Cardiac septum (tissue), 1 donor: ENCODE data around the gene FNTB. TPM values are rescaled to one million over a fixed set of nuclear protein-coding genes. Genes with fewer than 3 reads are reported as not detected.
"Not testable (repeated sequence)": the region's sequence is repeated elsewhere in the genome, so short reads cannot be mapped to it uniquely, and the experiment has no call there.

Experiments used
- DNase-seq: peaks from one replicate; pipeline ENCODE4 v3.0.0-alpha.2; 2020; ENCODE audit warnings: low spot score
- intact Hi-C: fragments of 100-400 bp; cut with DNase I; formaldehyde crosslinking; loops from one replicate; pipeline ENCODE4 v1.14.0; 2022
- total RNA-seq: library from RNA; stranded (reverse); fragmentation: NEBNext Ultra II Directional; extraction: Animal tissue kit (Norgen Biotek cat#: 25700); gene quantifications from one replicate; pipeline ENCODE4 v1.2.1, GENCODE V29; 2021
- donor health status: DM: no; HTN: no; CAD: no.

The FNTB gene
- total RNA-seq, 1 donor from 2014 or later = 18.7 TPM

DNA sequence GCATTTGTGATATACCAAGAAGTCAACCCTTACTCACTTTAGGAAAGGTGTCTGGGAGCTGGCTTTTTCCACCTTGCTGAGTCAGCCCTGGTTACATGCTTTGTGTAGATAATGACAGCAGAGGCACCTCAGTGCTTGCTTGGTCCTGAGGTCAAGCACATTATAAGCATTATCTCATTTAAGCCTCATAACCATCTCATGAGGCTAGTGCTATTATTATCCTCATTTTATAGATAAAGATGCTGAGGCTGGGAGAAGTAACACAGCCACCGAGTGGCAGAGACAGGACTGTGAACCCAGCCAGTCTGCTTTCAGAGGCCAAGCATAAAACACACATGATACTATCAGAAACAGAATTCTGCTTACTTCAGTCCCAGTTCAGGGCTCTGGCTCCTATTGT lies 86.2 kb downstream of the FNTB start:
- intact Hi-C loops = no loop called here
- no peak for DNase-seq

DNA sequence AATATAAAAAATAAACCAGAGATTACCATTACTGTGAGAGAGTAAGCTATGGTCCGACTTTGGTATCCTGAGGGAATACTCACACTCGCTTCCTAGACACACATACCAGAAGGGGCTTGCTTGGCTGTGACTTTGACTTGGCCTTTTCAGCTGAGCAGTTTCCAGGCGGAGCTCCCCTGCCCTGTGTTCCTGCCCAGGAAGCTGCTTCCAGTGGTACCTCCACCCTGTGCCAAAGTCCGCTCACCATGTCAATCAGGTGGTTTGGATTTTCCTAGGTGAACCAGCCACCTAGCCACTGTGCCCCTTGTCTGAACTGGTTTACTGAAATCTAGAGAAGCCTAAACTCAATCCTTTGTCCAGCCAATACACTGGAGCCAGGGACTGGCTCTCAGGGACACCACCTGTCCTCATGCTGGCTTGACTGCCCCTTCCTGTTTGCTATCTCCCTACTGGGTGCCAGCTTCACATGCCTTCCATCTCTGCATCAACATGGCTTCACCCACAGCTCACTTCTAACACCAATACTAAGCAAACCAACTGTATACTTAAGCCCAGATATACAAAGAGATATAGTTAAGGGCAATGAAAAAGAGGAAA lies 87.0 kb downstream of the FNTB start:
- no peak for DNase-seq
- intact Hi-C loops = no loop called here

DNA sequence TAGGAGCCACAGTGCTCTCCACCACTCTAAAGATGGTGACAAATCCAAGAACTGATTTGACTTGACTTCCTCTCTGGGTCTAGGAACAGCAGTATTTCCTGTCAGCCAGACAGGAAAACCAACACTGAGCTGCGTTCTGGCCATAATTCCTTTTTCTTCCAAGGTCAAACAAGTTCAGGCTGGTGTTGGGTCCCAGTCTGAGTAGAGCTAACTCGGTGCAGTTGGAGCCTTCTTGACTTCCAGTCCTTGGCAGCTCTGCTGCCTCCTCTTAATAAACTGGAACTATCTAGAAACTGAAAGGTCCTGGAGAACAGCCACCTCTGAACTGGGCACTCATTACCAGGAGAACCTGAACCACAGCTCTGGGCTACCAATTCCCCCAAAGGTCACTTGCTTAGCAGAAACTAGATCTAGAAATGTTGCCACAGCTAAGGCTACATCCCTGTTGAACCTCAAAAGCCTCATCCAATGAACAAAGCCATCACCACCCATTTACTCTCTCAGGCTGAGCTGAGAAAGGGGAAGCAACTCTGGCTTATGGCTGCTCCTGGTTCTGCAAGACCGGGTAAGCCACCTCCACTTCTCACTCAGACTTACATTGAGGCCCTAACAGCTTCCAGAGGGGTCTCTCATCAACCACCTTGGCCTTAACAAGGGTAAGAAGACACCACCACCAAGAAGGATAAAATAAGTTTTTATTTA lies 87.9 kb downstream of the FNTB start:
- intact Hi-C loops = no loop called here
- no peak for DNase-seq

DNA sequence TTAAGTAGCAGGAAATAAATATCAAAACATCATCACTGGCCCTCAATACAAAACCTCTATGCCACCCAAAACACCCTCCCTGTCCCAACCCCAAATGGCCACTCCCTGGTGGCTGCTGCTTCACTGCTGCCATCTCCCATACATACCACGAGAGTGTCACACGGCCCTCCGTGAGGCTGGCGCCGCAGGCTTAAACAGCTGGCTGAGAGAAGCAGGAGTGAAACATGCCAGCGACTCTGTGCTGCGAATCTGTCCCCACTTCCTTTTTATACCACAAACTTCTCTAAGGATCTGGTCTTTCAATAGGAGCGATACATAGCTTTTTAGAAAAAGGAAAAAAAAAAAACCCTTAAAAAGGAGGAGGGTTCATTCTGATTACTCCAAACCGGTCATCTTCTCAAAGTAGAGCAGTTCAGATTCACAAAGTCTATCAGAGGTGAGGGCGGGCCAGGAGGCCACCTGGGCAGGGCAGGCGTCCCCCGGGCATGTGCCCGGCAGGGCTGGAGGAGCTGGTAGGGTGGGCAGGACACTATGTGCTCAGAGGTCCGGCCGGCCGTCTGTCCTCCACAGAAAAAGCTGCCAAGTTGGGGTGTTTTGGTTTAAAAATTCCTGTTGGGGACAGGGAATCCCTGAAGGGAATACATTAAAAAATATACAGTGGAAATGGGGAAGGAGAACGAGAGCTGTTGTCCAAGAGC lies 89.1 kb downstream of the FNTB start:
- intact Hi-C loops = no loop called here
- no peak for DNase-seq

DNA sequence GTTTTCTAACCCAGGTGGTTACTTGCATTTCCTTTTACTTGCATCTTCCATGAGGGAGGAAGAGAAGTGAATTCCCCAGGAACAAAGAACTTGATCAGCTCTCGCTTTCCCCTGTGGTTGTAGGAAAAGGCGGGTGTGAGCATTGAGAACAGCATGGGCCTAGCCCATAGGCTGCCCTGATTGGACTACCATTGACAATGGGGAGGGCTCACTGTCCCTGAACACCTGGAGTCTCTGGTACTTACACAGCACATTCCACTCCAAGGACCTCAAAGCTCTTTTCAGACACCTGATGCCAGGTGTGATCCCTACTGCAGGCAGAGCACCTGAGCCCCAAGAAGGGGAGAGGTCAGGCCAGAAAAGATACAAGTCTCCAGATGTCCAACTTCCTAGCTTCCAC lies 90.6 kb downstream of the FNTB start:
- DNase-seq = no peak
- intact Hi-C loops = no loop called here

DNA sequence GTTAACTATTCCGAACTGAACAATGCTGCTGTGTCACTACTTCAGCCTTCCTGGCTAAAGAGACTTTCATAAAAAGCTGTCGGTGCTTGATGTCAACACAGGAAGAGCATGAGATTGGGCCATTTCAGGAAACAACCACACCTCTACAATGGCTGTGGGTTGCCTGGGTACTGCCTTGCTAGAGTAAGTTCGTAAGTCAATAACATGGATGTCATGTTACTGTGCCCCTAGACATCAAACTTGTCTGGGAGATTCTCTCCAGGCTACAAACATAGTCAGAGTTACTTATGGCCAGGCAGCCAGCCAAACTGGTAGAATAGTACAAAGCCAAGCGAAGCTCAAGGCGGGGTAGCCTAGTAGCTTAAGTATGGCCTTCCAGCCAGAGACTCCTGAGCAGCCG lies 92.5 kb downstream of the FNTB start:
- DNase-seq = no peak
- intact Hi-C loops = no loop called here

DNA sequence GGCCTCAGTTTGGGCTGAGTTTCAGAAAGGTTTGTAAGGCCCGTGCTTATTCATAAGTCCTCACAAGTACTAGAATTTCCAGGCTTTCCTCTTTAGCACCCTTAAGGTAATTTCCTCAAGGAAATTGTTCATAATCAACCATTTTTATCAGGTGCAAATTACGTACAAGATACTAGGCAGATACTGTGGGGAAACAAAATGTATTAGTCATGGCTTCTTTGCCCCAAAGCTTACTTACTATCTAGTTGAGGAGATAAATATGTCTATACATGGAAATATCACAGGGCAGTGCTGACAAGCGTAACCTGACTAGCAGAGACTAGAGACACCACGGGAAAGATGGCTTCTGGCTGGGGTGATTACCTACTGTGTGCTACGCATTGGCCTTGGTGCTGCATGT lies 93.1 kb downstream of the FNTB start:
- intact Hi-C loops = no loop called here
- no peak for DNase-seq

DNA sequence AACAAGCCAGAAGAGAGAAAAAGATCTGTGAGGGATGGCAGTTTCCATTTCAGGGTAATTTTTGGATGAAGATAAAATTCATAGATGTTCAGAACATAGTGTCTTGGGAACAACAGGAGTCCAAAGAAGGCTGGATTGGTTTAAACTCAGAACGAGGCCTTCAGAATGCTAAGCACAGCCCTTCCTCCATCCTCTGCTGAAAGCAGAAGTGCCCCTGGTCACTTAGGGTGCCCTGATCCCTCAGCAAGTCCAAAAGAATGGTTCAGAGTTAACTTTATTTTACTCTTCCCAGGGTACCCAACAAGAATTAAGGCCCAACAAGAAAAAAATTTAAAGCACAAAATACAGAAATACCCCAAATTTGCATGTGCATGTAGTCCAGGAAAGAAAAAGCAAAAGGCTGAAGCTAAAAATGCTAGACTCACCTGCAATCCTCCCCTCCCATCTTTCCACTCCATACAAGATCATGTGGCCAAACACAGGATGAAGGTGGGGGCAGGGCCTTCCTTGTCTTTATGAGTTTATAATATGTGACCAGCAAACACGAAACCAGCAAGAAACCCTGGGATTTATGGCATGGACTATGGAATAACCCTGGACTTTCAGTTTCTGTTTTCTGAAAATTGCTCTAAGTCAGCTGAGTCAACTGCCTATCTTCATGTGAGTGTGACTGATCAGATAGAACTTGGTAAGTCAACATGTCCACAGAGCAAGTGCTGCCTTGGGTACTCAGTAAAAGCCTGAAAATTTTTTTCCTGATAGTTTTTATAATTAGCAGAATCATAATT lies 94.5 kb downstream of the FNTB start:
- no peak for DNase-seq
- intact Hi-C loops = no loop called here

DNA sequence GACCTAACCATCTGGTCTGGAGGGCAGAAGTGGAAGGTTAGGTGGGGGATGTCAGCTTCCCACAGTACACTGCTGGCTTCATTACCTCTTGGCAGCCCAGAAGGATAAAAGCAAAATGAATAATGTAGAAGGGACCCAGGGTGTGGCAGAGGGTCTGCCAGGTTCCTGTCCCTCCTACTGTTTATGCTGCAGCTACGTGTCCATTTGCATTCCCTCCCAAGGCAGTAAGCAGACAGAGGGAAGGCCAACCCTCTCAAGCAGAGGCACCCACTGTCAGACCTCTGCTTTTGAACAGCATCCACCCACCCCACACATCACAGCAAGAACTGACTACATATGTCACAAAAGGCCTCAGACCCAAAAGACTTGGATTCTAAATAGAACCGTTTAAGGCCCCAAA lies 96.2 kb downstream of the FNTB start:
- DNase-seq = no peak
- intact Hi-C loops = no loop called here

DNA sequence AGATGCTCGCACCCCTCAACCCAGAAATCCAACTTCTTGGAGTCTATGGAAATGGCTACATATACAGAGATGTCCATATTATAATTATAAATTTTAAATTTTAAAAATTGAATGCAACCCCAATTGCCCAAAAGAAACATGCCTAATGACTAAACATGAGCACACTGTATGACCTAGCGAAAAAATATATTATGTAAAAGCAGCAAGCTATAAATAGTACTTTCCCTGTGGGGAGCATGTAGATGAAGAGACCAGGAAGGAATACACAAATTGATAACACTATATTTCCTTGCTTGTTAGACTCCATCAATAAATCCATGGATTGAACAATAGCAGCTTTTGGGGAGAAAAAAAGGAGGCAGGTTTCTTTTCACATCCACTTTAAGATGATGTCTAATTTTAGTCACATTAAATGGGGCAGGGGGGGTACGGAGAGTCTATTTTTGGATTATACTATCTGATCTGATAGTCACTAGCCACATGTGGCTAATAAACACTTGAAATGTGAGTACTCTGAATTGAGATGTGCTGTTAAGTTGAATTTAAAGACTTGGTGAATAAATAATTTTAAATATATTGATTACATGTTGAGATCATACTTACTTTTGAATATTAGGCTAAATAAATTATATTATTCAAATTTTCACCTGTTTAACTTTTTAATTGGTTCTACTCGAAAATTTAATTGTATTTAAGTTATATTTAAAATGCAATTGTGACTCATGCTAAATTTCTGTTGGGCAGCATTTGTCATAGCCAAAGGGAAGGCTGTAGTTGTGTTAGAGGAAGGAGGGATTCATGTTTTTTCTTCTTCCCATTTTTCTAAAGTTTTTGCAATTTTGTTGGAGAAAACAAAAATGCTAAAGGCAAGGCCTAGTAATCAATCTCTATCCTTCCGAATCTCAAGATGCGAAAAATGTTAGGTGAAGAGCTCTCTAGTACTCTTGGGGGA lies 98.1 kb downstream of the FNTB start:
- intact Hi-C loops = no loop called here
- DNase-seq = no peak

DNA sequence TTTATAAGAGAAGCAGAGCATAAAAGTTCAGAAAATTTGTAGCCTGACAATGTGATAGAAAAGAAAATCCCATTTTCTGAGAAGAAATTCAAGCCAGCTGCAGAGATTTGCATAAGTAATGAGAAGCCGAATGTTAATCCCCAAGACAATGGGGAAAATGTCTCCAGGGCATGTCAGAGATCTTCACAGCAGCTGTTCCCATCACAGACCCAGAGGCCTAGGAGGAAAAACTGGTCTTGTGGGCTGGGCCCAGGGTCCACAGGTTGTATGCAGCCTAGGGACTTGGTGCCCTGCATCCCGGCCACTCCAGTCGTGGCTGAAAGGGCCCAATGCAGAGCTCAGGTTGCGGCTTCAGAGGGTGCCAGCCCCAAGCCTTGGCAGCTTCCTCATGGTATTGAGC lies 100.0 kb downstream of the FNTB start:
- intact Hi-C loops, DNase-seq: not testable (repeated sequence)

DNA sequence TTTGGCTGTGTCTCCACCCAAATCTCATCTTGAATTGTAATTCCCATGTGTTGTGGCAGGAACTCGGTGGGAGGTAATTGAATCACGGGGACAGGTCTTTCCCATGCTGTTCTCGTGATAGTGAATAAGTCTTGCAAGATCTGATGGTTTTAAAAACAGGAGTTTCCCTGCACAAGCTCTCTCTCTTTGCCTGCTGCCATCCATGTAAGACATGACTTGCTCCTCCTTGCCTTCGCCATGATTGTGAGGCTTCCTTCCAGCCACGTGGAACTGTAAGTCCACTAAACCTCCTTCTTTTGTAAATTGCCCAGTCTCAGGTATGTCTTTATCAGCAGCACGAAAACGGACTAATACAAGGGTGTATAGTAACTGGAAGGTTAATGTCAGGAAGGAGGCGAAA lies 101.1 kb downstream of the FNTB start:
- DNase-seq, intact Hi-C loops: not testable (repeated sequence)

DNA sequence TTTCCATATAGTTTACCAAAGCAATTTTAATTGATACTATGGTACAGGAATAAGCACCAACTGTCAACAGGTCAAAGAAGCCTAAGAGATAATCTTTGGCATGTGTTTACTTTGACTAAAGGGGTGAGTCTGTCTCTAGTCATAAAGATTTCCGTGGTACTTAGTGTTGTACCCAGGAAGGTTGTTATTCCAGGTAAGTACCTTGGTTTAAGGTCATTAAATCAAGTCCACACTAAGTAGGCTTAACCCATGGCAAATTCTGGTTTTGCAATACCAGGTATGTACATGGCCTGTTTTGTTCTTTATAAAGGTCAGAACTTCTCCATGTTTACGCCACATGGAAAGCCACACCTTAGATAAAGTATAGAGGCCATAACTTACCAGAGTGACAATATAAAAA lies 105.7 kb downstream of the FNTB start:
- no peak for DNase-seq
- intact Hi-C loops = no loop called here

DNA sequence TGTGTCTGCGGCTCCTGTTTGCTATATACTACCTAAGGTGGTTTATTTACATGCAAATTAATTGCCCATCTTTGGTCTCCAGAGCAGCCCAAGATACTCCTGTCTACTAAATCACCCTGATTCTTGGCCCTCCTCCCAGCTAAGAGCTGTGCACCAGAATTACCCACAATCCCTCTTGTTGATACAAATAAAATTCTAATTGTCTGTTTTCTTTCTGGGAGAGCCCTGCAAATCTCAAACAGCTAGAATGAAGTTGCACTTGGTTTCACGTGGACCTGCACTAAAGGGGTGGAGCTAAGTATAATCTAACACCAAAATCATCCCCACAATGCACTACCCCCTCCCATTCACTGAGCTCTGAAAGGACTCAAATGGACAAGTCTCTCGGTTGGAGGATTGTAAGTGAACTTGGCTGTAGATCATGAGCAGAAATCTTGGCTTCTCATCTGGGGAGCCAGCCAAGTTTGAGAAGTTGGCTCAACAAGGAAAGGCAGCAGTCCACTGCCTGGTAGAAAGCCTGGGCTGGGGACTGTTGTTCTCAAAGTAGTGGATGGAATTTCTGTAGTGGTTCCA lies 109.0 kb downstream of the FNTB start:
- intact Hi-C loops = no loop called here

DNA sequence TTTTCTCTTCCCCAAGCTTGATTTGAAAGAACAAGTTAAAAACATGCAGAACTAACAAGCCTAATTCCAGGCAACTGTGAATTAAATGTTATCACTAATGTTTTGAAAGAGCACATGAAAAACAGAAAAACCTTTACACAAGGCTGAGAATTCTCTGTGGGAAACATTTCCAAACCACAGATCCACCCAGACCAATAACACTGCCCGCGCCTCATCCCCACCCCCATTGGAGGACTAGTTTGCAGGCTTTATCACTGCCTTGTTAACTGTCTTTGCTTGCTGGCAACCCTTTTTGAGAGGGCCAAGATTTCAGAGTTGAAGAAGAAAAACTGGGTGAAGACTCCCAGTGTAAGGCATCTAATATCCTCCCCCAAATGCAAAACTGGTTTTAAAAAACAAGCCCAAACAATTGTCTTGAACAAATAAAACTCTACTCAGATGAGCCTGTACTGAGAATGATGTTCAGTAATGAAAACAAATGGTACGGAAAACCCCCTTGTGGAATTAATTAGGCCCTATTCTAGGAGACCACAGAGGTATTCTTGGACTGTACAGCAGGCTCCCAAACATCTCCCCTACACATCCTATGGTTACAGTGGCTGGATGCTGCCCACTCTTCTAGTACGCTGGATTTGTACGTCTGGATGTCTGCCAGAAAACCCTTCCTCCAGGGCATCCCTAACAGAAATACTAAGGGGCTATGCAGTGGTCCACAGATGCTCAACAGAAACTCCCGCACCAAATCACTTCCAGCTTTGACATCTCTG lies 109.8 kb downstream of the FNTB start:
- intact Hi-C loops = no loop called here
- DNase-seq = no peak

More for the DNA sequence above, 109.0 kb downstream of the FNTB start:
- DNase-seq = no peak

DNA sequence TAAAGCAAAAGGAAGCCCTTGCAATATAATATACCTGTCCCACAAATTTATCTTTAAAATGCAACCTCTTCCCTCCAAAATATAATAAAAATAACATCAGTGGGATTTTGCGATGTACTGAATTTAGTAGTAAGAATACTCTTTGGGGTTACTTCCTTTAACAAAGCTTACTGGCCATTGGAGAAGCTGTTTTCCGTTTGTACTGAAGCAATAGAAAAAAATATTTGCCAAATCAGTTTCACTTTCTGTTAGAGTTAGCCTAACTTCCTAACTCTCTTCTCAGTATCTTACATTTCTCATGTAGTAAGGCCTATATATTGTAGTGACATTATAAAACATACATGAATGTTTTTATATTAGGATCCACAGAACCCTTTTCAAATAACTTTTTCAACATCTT lies 111.9 kb downstream of the FNTB start:
- intact Hi-C loops = no loop called here
- DNase-seq = no peak

DNA sequence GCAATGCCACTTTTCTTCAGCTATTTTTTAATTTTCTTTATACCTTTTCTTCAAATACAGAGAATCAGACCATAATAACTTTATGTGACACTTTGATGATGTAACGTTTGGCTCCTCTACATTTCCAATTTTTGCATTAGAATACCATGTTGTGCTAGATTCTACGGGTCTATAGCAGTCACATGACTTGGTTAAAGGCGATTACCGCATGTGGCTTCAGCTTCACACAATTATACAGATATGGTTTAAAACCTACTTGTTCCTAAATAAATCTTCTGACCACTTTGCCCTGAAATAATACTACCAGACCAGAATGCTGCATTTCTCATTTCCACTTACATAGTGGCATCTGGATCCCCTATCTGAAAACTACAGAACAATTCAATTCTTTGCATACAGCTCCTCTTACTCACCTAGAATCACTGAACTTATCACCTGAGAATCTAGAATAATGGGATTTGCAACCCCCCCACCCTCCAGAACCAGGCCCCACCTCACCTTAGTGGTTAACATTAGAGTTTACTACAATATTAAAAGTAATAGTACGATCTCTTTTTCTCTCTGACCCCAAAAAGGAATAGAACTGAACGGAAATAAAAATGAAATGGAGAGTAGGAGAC lies 114.3 kb downstream of the FNTB start:
- intact Hi-C loops = loop anchor here (5.0 kb wide), 1 partner anchor 311 kb away; the partner anchor contains the start of gene FUT8
- DNase-seq = no peak
